GM18867 (cell line): ENCODE data around the gene RAB13.

ENCODE experiments used
- ATAC-seq: cut with Tn5 transposase; IDR thresholded peaks from one replicate; pipeline ENCODE4 v1.9.1; 2021; ENCODE audit warnings: mild to moderate bottlenecking, moderate library complexity; ENCODE audit not compliant: unreplicated experiment

The RAB13 gene

DNA sequence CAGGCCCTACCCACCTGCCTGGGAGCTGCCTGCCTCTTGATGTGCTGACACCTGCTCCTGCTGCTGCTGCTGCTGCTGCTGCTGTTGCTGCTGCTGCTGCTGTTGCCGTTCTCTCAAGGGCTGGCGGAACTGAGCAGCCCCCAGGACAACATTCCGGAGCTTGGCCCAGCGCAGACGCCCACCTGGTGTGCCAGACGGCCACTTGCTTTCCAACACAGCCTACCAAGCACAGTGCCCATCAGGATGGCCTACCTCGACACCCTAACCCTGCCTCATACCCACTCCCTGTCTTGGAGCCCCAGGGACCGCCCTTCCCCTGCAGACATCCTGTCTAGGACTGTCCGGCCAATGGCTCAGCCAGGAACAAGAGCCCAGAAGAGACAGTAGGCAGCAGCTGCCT lies 51.4 kb downstream of the RAB13 start:
- ATAC-seq: no peak

DNA sequence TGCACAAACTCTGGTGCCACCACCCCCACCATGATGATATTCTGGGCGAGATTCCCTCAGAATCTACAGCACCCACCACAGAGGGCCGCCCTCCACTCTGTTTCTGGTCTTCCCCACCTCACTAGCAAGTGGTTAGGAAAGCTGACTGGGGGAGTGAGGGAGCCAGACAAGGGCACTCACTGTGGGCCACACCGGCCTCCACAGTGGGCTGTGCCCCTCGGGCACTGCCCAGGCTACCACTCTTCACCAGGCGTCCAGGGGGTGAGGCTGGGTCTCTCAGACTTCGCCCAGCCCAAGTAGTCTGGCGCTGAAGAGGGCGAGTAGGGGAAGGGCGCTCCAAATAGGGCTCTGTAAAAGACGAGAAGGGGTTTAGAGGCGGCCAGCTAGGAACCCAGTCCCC lies 52.2 kb downstream of the RAB13 start:
- ATAC-seq: no peak

DNA sequence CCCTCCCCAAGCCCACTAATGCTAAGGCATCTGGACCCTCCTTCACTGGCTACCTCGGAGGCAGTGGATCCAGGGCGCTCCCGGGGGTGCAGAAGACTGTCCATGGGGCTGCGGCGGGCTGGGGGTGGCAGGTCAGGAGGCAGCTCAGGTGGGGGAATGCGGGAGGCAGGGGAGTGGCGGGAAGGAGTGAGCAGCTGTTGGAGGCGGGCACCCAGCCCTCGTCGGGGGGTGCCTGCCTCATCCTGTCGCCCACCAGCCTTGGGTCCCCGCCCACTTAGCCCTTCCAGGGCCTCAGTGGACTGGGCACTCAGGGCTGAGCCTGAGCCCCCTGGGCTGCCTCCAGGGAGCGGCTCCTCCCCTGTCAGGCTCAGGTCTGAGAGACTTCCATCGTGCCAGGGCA lies 52.7 kb downstream of the RAB13 start:
- ATAC-seq: no peak

DNA sequence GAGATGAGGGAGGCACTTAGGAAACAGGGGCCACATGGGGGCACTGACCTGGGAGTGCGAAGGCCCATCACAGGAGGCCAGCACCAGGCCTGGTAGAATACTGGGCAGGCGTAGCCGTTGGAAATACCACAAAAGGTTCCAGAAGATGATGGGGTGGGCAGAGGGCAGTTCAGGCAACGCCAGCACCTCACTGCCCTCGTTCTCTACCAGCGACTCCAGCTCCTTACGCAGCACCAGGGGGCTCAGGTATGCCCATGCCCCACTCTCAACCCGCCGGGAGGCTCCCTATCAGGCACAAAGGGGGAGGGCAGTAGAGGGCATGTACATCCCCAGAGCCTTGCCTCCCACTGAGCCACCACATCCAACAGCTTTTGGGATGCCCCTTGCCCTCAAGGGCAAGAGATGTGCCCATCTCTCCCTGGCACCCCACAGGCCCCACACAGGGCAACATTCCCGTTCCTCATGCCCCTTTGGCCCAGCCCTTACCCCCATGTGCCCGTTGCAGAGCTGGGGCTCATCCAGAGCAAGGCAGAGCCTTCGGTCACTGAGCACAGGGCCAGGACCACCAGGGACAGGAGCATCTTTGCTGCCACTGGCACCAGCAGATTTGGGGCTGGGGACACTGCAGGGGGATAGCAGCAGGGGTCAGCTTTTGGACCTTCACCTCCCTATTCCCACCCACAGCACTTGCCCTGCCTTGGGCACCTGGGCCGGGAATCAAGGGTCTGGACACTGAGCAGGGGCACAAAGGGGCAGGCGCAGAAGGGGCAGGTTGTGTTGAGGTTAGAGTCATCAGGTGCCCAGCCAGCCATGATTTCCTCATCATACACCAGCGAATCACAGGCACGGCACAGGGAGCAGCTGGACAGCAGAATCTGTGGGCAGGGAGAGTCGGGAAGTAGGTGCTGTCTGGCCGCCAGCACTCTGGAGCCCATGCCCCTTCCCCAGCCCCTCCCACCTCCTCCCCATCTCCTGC lies 53.7 kb downstream of the RAB13 start:
- ATAC-seq: no peak
